Esophagus squamous epithelium (tissue), 5 donors: Measurements from ENCODE around the gene HS1BP3. TPM values are rescaled to one million over a fixed set of nuclear protein-coding genes. Genes with fewer than 3 reads are reported as not detected.

ENCODE experiments used
- DNase-seq: peaks from one replicate; lab custom pipeline; 2025; lab: John Stamatoyannopoulos, UW
- H3K27ac ChIP-seq, 4 donors: fragments of 200-600 bp; sonication (generic); one replicate each; pipeline ENCODE4 v1.5.1; 2016 to 2019; ENCODE audit warnings: mild to moderate bottlenecking in 1 of 4
- H3K27me3 ChIP-seq, 4 donors: fragments of 200-600 bp; sonication (generic); 1 replicate in 3 of 4; 2 replicates in 1 of 4; pipeline versions ENCODE4 v1.5.1 to v1.6.0; 2017 to 2021; ENCODE audit warnings: antibody characterized with exemption in 1 of 4
- H3K36me3 ChIP-seq, 3 donors: fragments of 200-600 bp; sonication (generic); one replicate each; pipeline ENCODE4 v1.5.1; 2016 to 2019
- H3K4me1 ChIP-seq, 3 donors: fragments of 200-600 bp; sonication (generic); one replicate each; pipeline ENCODE4 v1.5.1; 2017 to 2019
- H3K4me3 ChIP-seq, 4 donors: fragments of 200-600 bp; sonication (generic); 1 replicate in 3 of 4; 2 replicates in 1 of 4; pipeline ENCODE4 v1.5.1; 2016 to 2019; ENCODE audit warnings: mild to moderate bottlenecking in 2 of 4, moderate library complexity in 1 of 4
- H3K9me3 ChIP-seq, 3 donors: fragments of 200-600 bp; sonication (generic); one replicate each; pipeline ENCODE4 v1.5.1; 2016 to 2019
- POLR2A ChIP-seq, 4 donors: fragments of 450-650 bp; IDR thresholded peaks; one replicate each; pipeline ENCODE4 v1.6.1; 2017; ENCODE audit warnings: antibody characterized with exemption in 4 of 4, mild to moderate bottlenecking in 4 of 4, moderate library complexity in 3 of 4
- WGBS, 2 donors: methylation state at CpG; one replicate each; pipeline ENCODE4 v1.1.5; 2018; 5-methylcytosine and 5-hydroxymethylcytosine counted together
- intact Hi-C: fragments of 100-400 bp; cut with DNase I; formaldehyde crosslinking; loops from one replicate; pipeline ENCODE4 v1.15.0; 2022
- total RNA-seq, 4 donors: library from RNA; depleted of rRNA; stranded (reverse); fragments of >200 nt; gene quantifications; one replicate each; pipeline ENCODE4 v1.1.0, GENCODE V29; 2016
- TF ChIP-seq, protein P1 (sequence below), 6 experiments: fragments of 450-650 bp in 4 of 6; fragments of 200-600 bp in 2 of 6; sonication (generic) in 2 of 6; IDR thresholded peaks; one replicate each; pipeline ENCODE4 v1.5.1; 2016 to 2019; ENCODE audit warnings: antibody characterized with exemption in 6 of 6, mild to moderate bottlenecking in 4 of 6, moderate library complexity in 4 of 6
- donor health status: DM: yes; HTN: yes; CAD: no.

Gene HS1BP3
- total RNA-seq, 4 donors from 2014 or later = 7.9 to 22.1 (median 16.9) TPM

DNA sequence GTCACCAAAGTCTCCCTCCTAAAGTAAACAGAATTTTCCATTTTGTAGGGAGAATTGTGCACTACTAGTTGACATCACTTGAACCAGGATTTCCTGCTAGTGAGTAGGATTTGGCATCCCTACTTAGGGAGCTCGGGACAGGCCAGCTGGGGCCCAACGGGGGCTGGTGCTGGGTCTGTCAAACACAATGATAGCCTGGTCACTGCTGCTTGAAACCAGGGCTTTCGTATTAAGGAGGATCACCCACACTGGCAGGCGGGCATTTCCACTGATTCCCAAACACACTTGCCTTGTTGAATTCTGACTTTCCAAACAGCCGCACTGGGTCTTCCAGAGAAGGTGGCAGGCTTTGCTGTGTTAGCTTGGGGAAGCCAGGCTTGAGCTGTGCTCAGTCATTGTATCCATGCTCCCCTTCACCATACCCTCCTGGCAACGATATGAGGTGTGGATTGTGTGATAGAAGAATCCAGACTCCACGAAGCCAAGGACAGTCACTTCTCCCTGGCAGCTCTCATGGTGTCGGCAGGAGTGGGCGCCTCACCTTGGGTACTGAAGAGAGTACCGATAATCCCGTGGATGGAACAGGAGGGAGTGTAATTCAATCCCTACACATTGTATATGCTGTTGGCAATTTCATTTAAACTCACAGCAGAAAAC, 23.5 kb upstream of the HS1BP3 start:
- no peaks in the 10 kb centered on the region for H3K36me3 ChIP-seq
- H3K27ac ChIP-seq = peak overlapping the region in 3 of 4 donors; percentile 23 to 66 (median 51)
- TF ChIP-seq POLR2A (IDR thresholded peaks at IDR 0.05) = no peak
- TF ChIP-seq, protein P1, sequence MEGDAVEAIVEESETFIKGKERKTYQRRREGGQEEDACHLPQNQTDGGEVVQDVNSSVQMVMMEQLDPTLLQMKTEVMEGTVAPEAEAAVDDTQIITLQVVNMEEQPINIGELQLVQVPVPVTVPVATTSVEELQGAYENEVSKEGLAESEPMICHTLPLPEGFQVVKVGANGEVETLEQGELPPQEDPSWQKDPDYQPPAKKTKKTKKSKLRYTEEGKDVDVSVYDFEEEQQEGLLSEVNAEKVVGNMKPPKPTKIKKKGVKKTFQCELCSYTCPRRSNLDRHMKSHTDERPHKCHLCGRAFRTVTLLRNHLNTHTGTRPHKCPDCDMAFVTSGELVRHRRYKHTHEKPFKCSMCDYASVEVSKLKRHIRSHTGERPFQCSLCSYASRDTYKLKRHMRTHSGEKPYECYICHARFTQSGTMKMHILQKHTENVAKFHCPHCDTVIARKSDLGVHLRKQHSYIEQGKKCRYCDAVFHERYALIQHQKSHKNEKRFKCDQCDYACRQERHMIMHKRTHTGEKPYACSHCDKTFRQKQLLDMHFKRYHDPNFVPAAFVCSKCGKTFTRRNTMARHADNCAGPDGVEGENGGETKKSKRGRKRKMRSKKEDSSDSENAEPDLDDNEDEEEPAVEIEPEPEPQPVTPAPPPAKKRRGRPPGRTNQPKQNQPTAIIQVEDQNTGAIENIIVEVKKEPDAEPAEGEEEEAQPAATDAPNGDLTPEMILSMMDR (IDR thresholded peaks at IDR 0.05) = no peak
- H3K27me3 ChIP-seq = peaks cover 18 to 62% (median 31%) of the 10 kb centered on the region in 4 donors
- intact Hi-C loops = no loop called here
- H3K9me3 ChIP-seq = no peaks in the 10 kb centered on the region
- WGBS, 2 donors = 73 to 79% methylated on average over 7 to 10 of the region's 11 CpGs
- H3K4me3 ChIP-seq = no peak overlapping the region
- peaks cover 11 to 65% (median 22%) of the 10 kb centered on the region in 3 donors for H3K4me1 ChIP-seq
- DNase-seq = no peak

DNA sequence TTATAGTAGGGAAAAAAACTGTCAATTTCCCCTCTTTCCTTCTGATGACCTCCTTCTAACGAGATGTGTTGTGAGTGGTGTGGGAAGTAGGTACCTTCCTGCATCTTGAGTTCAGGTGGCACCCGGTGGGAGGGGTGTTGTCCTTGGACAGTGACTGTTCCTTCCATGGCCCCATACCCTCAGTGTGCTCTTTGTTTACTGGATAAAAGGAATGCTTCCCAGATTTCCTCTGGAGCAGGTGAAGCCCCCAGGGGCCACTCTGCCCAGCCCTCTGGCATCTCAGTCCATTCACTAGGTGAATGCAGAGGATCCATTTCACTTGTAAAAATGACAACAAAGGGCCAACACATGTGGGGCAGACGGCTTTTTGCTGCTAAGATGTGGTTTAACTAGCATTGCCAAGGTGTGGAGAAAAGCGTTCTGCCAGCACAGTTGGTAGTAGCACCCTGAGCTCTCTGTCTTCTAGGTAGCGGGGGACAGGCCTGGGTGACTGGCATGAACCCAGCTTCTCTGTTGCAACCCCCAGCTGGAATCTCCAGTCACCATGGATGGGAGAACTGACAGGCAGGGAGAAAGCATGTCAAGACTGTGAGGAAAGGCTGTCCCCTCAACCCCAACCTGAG, 22.9 kb upstream of the HS1BP3 start:
- Histone ChIP-seq H3K4me3 (no peak overlapping the region), H3K27me3 (peaks cover 18 to 68% (median 34%) of the 10 kb centered on the region in 4 donors), H3K36me3 (no peaks in the 10 kb centered on the region), H3K4me1 (peaks cover 11 to 68% (median 22%) of the 10 kb centered on the region in 3 donors), H3K27ac (no peak overlapping the region), H3K9me3 (no peaks in the 10 kb centered on the region)
- intact Hi-C loops = no loop called here
- DNase-seq = no peak
- TF ChIP-seq POLR2A (IDR thresholded peaks at IDR 0.05) = no peak
- TF ChIP-seq, protein P1 (IDR thresholded peaks at IDR 0.05) = no peak
- 63% methylated on average over 4 to 5 of the region's 5 CpGs for WGBS, 2 donors

DNA sequence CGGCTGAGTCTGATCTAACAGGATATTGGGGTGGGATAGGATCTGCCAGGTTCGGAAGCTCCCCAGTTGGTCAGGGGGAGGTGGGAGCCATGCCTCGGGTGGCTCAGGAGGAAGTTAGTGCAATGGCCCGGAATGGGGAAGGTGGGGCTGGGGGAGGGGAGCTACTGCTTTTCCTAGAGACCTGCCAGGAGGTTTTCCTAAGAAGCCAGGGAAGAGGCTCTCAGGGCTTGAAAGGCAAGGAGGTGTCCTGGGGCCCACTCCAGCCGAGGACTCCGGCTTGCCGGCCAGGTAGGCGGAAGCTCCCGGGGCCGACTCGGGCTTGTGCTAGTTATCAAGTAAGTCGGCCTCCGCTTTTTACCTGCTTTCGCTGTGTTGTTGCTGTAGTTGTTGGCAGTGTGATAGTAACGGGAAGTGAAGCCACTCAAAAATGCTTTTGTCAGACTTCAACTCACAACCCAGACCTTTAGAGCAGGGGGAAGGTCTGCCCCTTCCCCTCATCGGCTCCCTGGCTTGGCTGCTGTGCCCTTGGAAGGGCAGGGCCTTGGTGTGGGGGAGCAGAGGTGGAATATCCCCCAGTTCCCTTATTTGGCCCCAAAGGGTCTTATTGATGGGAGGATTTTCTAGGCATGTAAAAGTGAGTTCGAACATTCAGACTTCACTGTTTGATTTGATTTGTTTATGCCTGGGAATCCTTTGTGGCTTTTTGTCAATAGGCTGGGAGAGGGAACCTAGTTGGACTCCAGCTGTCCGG, 21.5 kb upstream of the HS1BP3 start:
- Histone ChIP-seq H3K4me1 (peaks cover 18 to 75% (median 19%) of the 10 kb centered on the region in 3 donors), H3K27ac (no peak overlapping the region), H3K27me3 (peaks cover 24 to 82% (median 38%) of the 10 kb centered on the region in 4 donors), H3K4me3 (no peak overlapping the region), H3K9me3 (no peaks in the 10 kb centered on the region), H3K36me3 (no peaks in the 10 kb centered on the region)
- DNase-seq = no peak
- TF ChIP-seq, protein P1 (IDR thresholded peaks at IDR 0.05) = no peak
- no peak for TF ChIP-seq POLR2A (IDR thresholded peaks at IDR 0.05)
- WGBS, 2 donors = 32 to 35% methylated on average over 9 to 18 of the region's 18 CpGs
- intact Hi-C loops = no loop called here

DNA sequence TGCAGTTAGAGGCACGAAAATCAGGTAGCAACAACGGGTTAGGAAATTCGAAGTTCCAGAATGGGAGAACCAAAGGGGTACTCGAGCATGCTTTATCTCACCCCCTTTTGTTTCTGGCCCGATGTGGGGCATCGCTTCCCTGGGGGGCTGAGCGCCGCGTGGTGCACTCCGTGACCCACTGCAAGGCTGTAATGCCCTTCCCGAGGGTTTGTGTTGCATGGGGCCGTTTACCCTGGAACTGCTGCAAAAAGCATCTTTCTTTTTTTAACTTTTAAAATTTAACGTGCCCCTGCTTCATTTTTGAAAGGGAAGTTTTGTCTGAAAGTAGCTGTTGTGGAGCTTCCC, 20.8 kb upstream of the HS1BP3 start:
- 6 to 17% methylated on average over 13 of the region's 13 CpGs for WGBS, 2 donors
- TF ChIP-seq, protein P1 (IDR thresholded peaks at IDR 0.05) = no peak
- no peak for TF ChIP-seq POLR2A (IDR thresholded peaks at IDR 0.05)
- no peak for DNase-seq
- Histone ChIP-seq H3K9me3 (no peaks in the 10 kb centered on the region), H3K4me3 (no peak overlapping the region), H3K27me3 (peaks cover 25 to 88% (median 38%) of the 10 kb centered on the region in 4 donors), H3K27ac (no peak overlapping the region), H3K36me3 (no peaks in the 10 kb centered on the region), H3K4me1 (peaks cover 21 to 80% (median 22%) of the 10 kb centered on the region in 3 donors)
- intact Hi-C loops = no loop called here
